Ectodermal cell (in vitro differentiated cells): ENCODE results near the gene DRC1. TPM values are rescaled to one million over a fixed set of nuclear protein-coding genes. Genes with fewer than 3 reads are reported as not detected.
"Not testable (repeated sequence)": the region's sequence is repeated elsewhere in the genome, so short reads cannot be mapped to it uniquely, and the experiment has no call there.

ENCODE experiments used
- H3K27ac ChIP-seq: 2 replicates; pipeline ENCODE4 v1.7.0; 2013; ENCODE audit warnings: mild to moderate bottlenecking, low read depth, low read length; ENCODE audit not compliant: insufficient read depth, poor library complexity, severe bottlenecking
- H3K27me3 ChIP-seq: 2 replicates; pipeline ENCODE4 v1.7.0; 2013; ENCODE audit warnings: mild to moderate bottlenecking, low read length; ENCODE audit not compliant: insufficient read depth, control insufficient read depth, poor library complexity, severe bottlenecking
- H3K36me3 ChIP-seq: one replicate; pipeline ENCODE4 v1.7.0; 2013; ENCODE audit warnings: low read length; ENCODE audit not compliant: control insufficient read depth, insufficient read depth
- H3K4me1 ChIP-seq: one replicate; pipeline ENCODE4 v1.7.0; 2013; ENCODE audit warnings: low read length; ENCODE audit not compliant: control insufficient read depth, insufficient read depth
- H3K4me3 ChIP-seq: 2 replicates; pipeline ENCODE4 v1.7.0; 2013; ENCODE audit warnings: low read depth, low read length, control low read depth; ENCODE audit not compliant: insufficient read depth
- H3K9me3 ChIP-seq: 2 replicates; pipeline ENCODE4 v1.7.0; 2013; ENCODE audit warnings: mild to moderate bottlenecking, low read length, moderate library complexity; ENCODE audit not compliant: control insufficient read depth
- WGBS, 2 experiments: methylation state at CpG; one replicate each; pipeline ENCODE4 v1.1.7; 2013; ENCODE audit warnings: missing lambda C conversion rate in 2 of 2; 5-methylcytosine and 5-hydroxymethylcytosine counted together
- polyA plus RNA-seq, 4 experiments: library from polyadenylated mRNA; stranded (reverse); fragments of 50-300 nt; gene quantifications; one replicate each; pipeline ENCODE4 v1.2.3, GENCODE V29; 2013

DRC1 gene
- polyA plus RNA-seq (2013, experiment 1 of 4): 0.78 TPM
- 0.98 TPM for polyA plus RNA-seq (2013, experiment 2 of 4)
- 0.85 TPM for polyA plus RNA-seq (2013, experiment 3 of 4)
- polyA plus RNA-seq (2013, experiment 4 of 4): 1.0 TPM

DNA sequence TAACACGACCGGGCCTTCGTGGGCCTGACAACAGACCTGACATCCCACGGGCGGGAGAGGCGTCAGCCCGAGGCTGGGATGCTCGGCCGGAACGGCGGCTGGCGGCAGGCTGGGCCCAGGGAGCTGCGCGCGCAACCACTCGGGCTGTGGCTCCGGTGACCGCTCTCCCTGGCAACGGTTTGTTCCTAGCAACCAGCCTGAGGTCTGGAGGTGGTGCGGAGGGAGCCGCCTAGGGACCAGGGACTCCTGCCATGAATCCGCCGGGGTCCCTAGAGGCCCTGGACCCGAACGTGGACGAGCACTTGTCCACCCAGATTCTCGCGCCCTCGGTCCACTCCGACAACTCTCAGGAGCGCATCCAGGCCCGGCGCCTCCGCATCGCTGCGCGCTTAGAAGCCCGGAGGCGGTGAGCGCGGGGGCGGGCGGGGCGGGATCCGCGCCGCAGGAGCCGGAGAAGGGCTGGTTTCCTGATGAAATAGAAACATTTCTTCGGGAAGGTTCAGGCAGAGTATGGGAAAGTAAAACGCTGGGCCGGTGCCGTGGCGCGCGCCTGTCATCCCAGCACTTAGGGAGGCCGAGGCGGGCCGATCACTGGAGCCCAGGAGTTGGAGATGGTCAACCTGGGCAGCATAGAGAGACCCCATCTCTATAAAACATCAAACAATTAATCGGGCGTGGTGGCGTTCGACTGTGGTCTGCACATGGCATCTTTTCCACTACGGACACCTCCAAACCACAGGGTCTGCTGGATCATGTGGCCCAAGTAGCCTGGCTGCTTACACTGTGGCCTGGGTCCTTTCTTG, at the start of gene DRC1:
TSS of gene DRC1 (plus strand) at position 182 of the 803 bp plus-strand sequence. CDS start at position 252, 70 bp downstream.
- no peaks in the 10 kb centered on the region for H3K27me3 ChIP-seq
- WGBS, 2 experiments: 14% methylated on average over 63 of the region's 63 CpGs
- H3K4me3 ChIP-seq: peak within 1 kb of the TSS; percentile 52
- no peak within 1 kb of the TSS for H3K27ac ChIP-seq
- no peaks in the 10 kb centered on the region for H3K36me3 ChIP-seq
- H3K4me1 ChIP-seq: peaks cover 8% of the 10 kb centered on the region
- no peaks in the 10 kb centered on the region for H3K9me3 ChIP-seq

- Histone ChIP-seq H3K9me3 (no peaks in the 10 kb centered on the region), H3K27ac (no peak overlapping the region), H3K4me3 (no peak overlapping the region), H3K27me3 (no peaks in the 10 kb centered on the region), H3K4me1 (peaks cover 3% of the 10 kb centered on the region), H3K36me3 (no peaks in the 10 kb centered on the region)
- WGBS, 2 experiments: 83 to 97% methylated on average over 1 of the region's 1 CpG
Observed at GRCh38 chr2:26352892-26353291, 48.8 kb upstream of the DRC1 start.

GRCh38 chr2:26354469-26354868, 47.3 kb upstream of the DRC1 start:
- H3K27ac ChIP-seq, H3K4me3 ChIP-seq, H3K9me3 ChIP-seq, H3K27me3 ChIP-seq, H3K36me3 ChIP-seq, H3K4me1 ChIP-seq: not testable (repeated sequence)
- WGBS, 2 experiments: 92 to 95% methylated on average over 16 of the region's 16 CpGs

- WGBS, 2 experiments: 69 to 75% methylated on average over 9 of the region's 9 CpGs
- no peaks in the 10 kb centered on the region for H3K27me3 ChIP-seq
- H3K9me3 ChIP-seq: no peaks in the 10 kb centered on the region
- no peaks in the 10 kb centered on the region for H3K36me3 ChIP-seq
- H3K4me3 ChIP-seq: no peak overlapping the region
- H3K27ac ChIP-seq: no peak overlapping the region
- no peaks in the 10 kb centered on the region for H3K4me1 ChIP-seq
Observed at GRCh38 chr2:26355038-26355995, 46.4 kb upstream of the DRC1 start.

GRCh38 chr2:26356111-26356510, 45.6 kb upstream of the DRC1 start:
- Histone ChIP-seq H3K27me3 (no peaks in the 10 kb centered on the region), H3K36me3 (no peaks in the 10 kb centered on the region), H3K9me3 (no peaks in the 10 kb centered on the region), H3K4me3 (no peak overlapping the region), H3K27ac (no peak overlapping the region), H3K4me1 (no peaks in the 10 kb centered on the region)
- 88 to 94% methylated on average over 2 of the region's 2 CpGs for WGBS, 2 experiments

GRCh38 chr2:26356771-26357170, 44.9 kb upstream of the DRC1 start:
- Histone ChIP-seq H3K27ac (no peak overlapping the region), H3K4me1 (no peaks in the 10 kb centered on the region), H3K27me3 (no peaks in the 10 kb centered on the region), H3K36me3 (no peaks in the 10 kb centered on the region), H3K4me3 (no peak overlapping the region), H3K9me3 (no peaks in the 10 kb centered on the region)
- WGBS, 2 experiments: no CpG with 5 or more reads among the region's 2 CpGs

- no peaks in the 10 kb centered on the region for H3K36me3 ChIP-seq
- H3K27ac ChIP-seq: no peak overlapping the region
- H3K27me3 ChIP-seq: no peaks in the 10 kb centered on the region
- no peaks in the 10 kb centered on the region for H3K9me3 ChIP-seq
- H3K4me3 ChIP-seq: no peak overlapping the region
- H3K4me1 ChIP-seq: no peaks in the 10 kb centered on the region
- 94 to 97% methylated on average over 4 of the region's 4 CpGs for WGBS, 2 experiments
Observed at GRCh38 chr2:26359886-26360473, 41.7 kb upstream of the DRC1 start.

DNA sequence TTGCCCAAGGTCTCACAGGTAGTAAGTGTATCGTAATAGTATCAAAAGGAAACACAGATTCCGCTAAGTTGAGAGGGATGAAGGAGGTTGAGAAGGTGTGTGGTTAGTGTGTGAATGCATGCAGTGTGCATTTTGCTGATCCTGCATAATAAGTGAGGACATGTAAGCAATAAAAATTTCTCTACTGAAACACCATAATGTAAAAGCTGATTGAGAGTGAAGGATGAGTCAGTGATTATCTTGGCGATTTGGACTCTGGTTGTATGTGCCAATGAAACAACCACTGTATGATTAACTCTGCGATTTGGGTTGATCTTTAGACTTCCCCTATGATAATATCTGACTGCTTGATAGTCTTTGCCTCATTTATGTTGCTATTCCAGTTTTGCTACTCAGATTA, 38.4 kb upstream of the DRC1 start:
- Histone ChIP-seq H3K4me3 (no peak overlapping the region), H3K36me3 (no peaks in the 10 kb centered on the region), H3K27ac (no peak overlapping the region), H3K4me1 (peaks cover 6% of the 10 kb centered on the region), H3K9me3 (no peaks in the 10 kb centered on the region), H3K27me3 (no peaks in the 10 kb centered on the region)
- WGBS, 2 experiments: 97% methylated on average over 4 of the region's 4 CpGs

DNA sequence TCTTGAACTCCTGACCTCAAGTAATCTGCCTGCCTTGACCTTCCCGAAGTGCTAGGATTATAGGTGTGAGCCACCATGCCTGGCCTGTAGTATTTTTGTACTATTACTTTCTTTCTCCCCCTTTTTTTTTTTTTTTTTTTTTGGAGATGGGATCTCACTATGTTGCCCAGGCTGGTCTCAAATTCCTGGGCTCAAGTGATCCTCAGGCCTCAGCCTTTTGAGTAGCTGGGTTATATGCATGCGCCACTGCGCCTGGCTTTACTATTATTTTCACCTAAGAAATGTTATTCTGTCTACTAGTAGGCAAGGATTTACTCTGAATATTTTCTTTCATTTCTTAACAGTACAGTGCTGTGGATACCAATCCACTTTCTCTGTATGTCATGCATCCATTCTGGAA, 37.8 kb upstream of the DRC1 start:
- H3K27ac ChIP-seq: no peak overlapping the region
- H3K27me3 ChIP-seq: no peaks in the 10 kb centered on the region
- WGBS, 2 experiments: 76 to 78% methylated on average over 3 of the region's 3 CpGs
- H3K9me3 ChIP-seq: no peaks in the 10 kb centered on the region
- H3K36me3 ChIP-seq: no peaks in the 10 kb centered on the region
- H3K4me3 ChIP-seq: no peak overlapping the region
- peaks cover 8% of the 10 kb centered on the region for H3K4me1 ChIP-seq

- WGBS, 2 experiments: 96 to 100% methylated on average over 2 to 3 of the region's 4 CpGs
- no peak overlapping the region for H3K27ac ChIP-seq
- H3K36me3 ChIP-seq: no peaks in the 10 kb centered on the region
Observed at GRCh38 chr2:26364669-26365068, 37.1 kb upstream of the DRC1 start.

More at GRCh38 chr2:26364669-26365068, 37.1 kb upstream of the DRC1 start:
- no peak overlapping the region for H3K4me3 ChIP-seq
- no peaks in the 10 kb centered on the region for H3K9me3 ChIP-seq
- H3K4me1 ChIP-seq: peaks cover 15% of the 10 kb centered on the region
- H3K27me3 ChIP-seq: no peaks in the 10 kb centered on the region
